Sigmoid colon (tissue), 3 donors: ENCODE results near the gene EHD2.

Experiments used
- CTCF ChIP-seq, 4 experiments: fragments of 450-650 bp in 3 of 4; fragments of 200-600 bp in 1 of 4; IDR thresholded peaks; one replicate each; pipeline ENCODE4 v1.5.1; 2016 to 2019; ENCODE audit warnings: antibody characterized with exemption in 4 of 4, mild to moderate bottlenecking in 3 of 4, moderate library complexity in 2 of 4
- POLR2A ChIP-seq, 2 donors: fragments of 450-650 bp; IDR thresholded peaks; one replicate each; pipeline ENCODE4 v1.6.1; 2016; ENCODE audit warnings: antibody characterized with exemption in 2 of 2, mild to moderate bottlenecking in 2 of 2, moderate library complexity in 2 of 2

- TF ChIP-seq CTCF (IDR thresholded peaks at IDR 0.05) (no peak), POLR2A (IDR thresholded peaks at IDR 0.05) (peak; percentile 23 to 75)
Observed at GRCh38 chr19:47779524-47780214, 66.4 kb downstream of the EHD2 start.
